Gastroesophageal sphincter (tissue), 4 donors: Measurements from ENCODE around the gene USP5. TPM values are rescaled to one million over a fixed set of nuclear protein-coding genes. Genes with fewer than 3 reads are reported as not detected.

Source experiments
- ATAC-seq: fragments of 150-250 bp; one replicate; pipeline ENCODE4 v1.9.1; 2016; ENCODE audit warnings: mild to moderate bottlenecking, moderate library complexity
- H3K27ac ChIP-seq, 4 donors: fragments of 200-600 bp; sonication (generic) in 3 of 4; 1 replicate in 3 of 4; 2 replicates in 1 of 4; pipeline ENCODE4 v1.5.1; 2016 to 2019
- H3K27me3 ChIP-seq: fragments of 200-600 bp; sonication (generic); one replicate; pipeline ENCODE4 v1.5.1; 2019
- H3K36me3 ChIP-seq, 2 donors: fragments of 200-600 bp; sonication (generic); one replicate each; pipeline ENCODE4 v1.5.1; 2019; ENCODE audit warnings: control low read depth in 1 of 2
- H3K4me1 ChIP-seq, 3 donors: fragments of 200-600 bp; sonication (generic); 1 replicate in 2 of 3; 2 replicates in 1 of 3; pipeline ENCODE4 v1.5.1; 2016 to 2019; ENCODE audit warnings: control low read depth in 2 of 3
- H3K4me3 ChIP-seq, 2 donors: fragments of 200-600 bp; sonication (generic); one replicate each; pipeline ENCODE4 v1.5.1; 2019; ENCODE audit warnings: mild to moderate bottlenecking in 1 of 2, moderate library complexity in 1 of 2
- H3K9me3 ChIP-seq, 3 donors: fragments of 200-600 bp; sonication (generic); one replicate each; pipeline ENCODE4 v1.5.1; 2017 to 2019; ENCODE audit warnings: control low read depth in 2 of 3
- CTCF ChIP-seq, 4 experiments: fragments of 200-600 bp in 2 of 4; fragments of 450-650 bp in 2 of 4; sonication (generic) in 1 of 4; IDR thresholded peaks; one replicate each; pipeline ENCODE4 v1.5.1; 2017 to 2019; ENCODE audit warnings: antibody characterized with exemption in 4 of 4, mild to moderate bottlenecking in 2 of 4, moderate library complexity in 2 of 4
- EP300 ChIP-seq: sonication (generic); formaldehyde crosslinking; IDR thresholded peaks from one replicate; pipeline ENCODE4 v1.6.1; 2017; ENCODE audit warnings: antibody characterized with exemption, mild to moderate bottlenecking
- POLR2A ChIP-seq, 2 donors: fragments of 450-650 bp; IDR thresholded peaks; one replicate each; pipeline ENCODE4 v1.6.1; 2017; ENCODE audit warnings: antibody characterized with exemption in 2 of 2, mild to moderate bottlenecking in 2 of 2, moderate library complexity in 1 of 2
- POLR2AphosphoS5 ChIP-seq: sonication (generic); formaldehyde crosslinking; IDR thresholded peaks from one replicate; pipeline ENCODE4 v1.6.1; 2017; ENCODE audit warnings: antibody characterized with exemption
- WGBS, 2 donors: methylation state at CpG; one replicate each; pipeline ENCODE4 v1.1.5; 2018; ENCODE audit warnings: low coverage in 1 of 2; 5-methylcytosine and 5-hydroxymethylcytosine counted together
- total RNA-seq, 4 donors: library from RNA; depleted of rRNA; stranded (reverse); fragments of >200 nt; gene quantifications; one replicate each; pipeline ENCODE4 v1.1.0, GENCODE V29; 2016

Gene USP5
- total RNA-seq, 4 donors from 2014 or later: 43.4 to 70.9 (median 65.0) TPM

GRCh38 chr12:6836851-6837250, 15.1 kb upstream of the USP5 start:
- Histone ChIP-seq H3K4me3 (no peak overlapping the region), H3K27ac (no peak overlapping the region), H3K36me3 (peaks cover 0 to 80% of the 10 kb centered on the region in 2 donors), H3K4me1 (no peaks in the 10 kb centered on the region), H3K27me3 (no peaks in the 10 kb centered on the region), H3K9me3 (no peaks in the 10 kb centered on the region)
- WGBS, 2 donors: 60% methylated on average over 1 of the region's 16 CpGs; no CpG with 5 or more reads in 1 of the 2 donors
- TF ChIP-seq POLR2AphosphoS5 (no peak), POLR2A (IDR thresholded peaks at IDR 0.05) (no peak), EP300 (no peak), CTCF (IDR thresholded peaks at IDR 0.05) (no peak)
- no peak for ATAC-seq

GRCh38 chr12:6837370-6838060, 14.4 kb upstream of the USP5 start:
- Histone ChIP-seq H3K4me3 (no peak overlapping the region), H3K4me1 (no peaks in the 10 kb centered on the region), H3K27ac (no peak overlapping the region), H3K36me3 (peaks cover 0 to 79% of the 10 kb centered on the region in 2 donors), H3K9me3 (no peaks in the 10 kb centered on the region), H3K27me3 (no peaks in the 10 kb centered on the region)
- no peak for ATAC-seq
- TF ChIP-seq CTCF (IDR thresholded peaks at IDR 0.05) (no peak), EP300 (no peak), POLR2AphosphoS5 (no peak), POLR2A (IDR thresholded peaks at IDR 0.05) (no peak)
- WGBS, 2 donors: 80 to 92% methylated on average over 2 to 4 of the region's 26 CpGs

GRCh38 chr12:6838854-6839253, 13.1 kb upstream of the USP5 start:
- no peak for ATAC-seq
- Histone ChIP-seq H3K27me3 (no peaks in the 10 kb centered on the region), H3K4me1 (no peaks in the 10 kb centered on the region), H3K36me3 (peaks cover 0 to 79% of the 10 kb centered on the region in 2 donors), H3K9me3 (no peaks in the 10 kb centered on the region), H3K27ac (no peak overlapping the region), H3K4me3 (no peak overlapping the region)
- TF ChIP-seq CTCF (IDR thresholded peaks at IDR 0.05): no peak
- no peak for TF ChIP-seq POLR2A (IDR thresholded peaks at IDR 0.05)
- no peak for TF ChIP-seq POLR2AphosphoS5
- no peak for TF ChIP-seq EP300
- WGBS, 2 donors: 100% methylated on average over 1 of the region's 16 CpGs; no CpG with 5 or more reads in 1 of the 2 donors

- Histone ChIP-seq H3K4me3 (no peak overlapping the region), H3K9me3 (no peaks in the 10 kb centered on the region), H3K27ac (no peak overlapping the region), H3K27me3 (no peaks in the 10 kb centered on the region), H3K4me1 (no peaks in the 10 kb centered on the region), H3K36me3 (peaks cover 0 to 79% of the 10 kb centered on the region in 2 donors)
- WGBS, 2 donors: 20 to 87% methylated on average over 1 to 7 of the region's 10 CpGs
- no peak for ATAC-seq
- no peak for TF ChIP-seq EP300
- no peak for TF ChIP-seq POLR2AphosphoS5
- no peak for TF ChIP-seq POLR2A (IDR thresholded peaks at IDR 0.05)
- no peak for TF ChIP-seq CTCF (IDR thresholded peaks at IDR 0.05)
Observed at GRCh38 chr12:6839482-6840201, 12.3 kb upstream of the USP5 start.

- no peaks in the 10 kb centered on the region for H3K9me3 ChIP-seq
- no peak for ATAC-seq
- WGBS, 2 donors: no CpG with 5 or more reads among the region's 1 CpG
- no peak for TF ChIP-seq EP300
- no peak for TF ChIP-seq POLR2A (IDR thresholded peaks at IDR 0.05)
- H3K27ac ChIP-seq: no peak overlapping the region
- peaks cover 0 to 79% of the 10 kb centered on the region in 2 donors for H3K36me3 ChIP-seq
- H3K4me1 ChIP-seq: no peaks in the 10 kb centered on the region
- no peaks in the 10 kb centered on the region for H3K27me3 ChIP-seq
- H3K4me3 ChIP-seq: no peak overlapping the region
Observed at GRCh38 chr12:6840330-6840729, 11.6 kb upstream of the USP5 start.
